ENCODE measurements around the gene TBC1D22A.

DNA sequence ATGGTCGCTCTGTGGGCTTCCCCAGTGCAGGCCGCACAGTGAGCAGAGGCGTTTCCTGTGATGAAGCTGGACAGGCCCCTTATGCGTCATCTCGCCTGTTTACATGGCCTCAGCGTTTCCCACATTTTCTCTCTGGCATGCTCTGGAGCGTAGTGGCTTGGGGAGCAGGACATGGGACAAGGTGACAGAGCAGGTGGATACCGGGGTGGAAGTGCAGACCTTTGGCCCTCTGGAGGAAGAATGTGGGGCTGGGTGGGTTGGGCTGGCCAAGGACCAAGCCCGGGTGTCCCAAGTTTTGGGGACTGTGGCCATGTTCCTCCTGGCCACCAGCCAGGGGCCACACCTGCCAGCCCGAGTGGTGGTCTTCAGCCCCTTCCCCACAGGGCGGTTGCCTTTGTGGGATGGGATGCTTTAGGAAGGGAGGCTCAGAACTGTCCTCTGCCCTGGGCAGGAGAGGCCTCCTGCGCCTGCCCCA, 446.6 kb downstream of the TBC1D22A start:
- TF ChIP-seq CTCF (conservative IDR thresholded peaks at IDR 0.05; ENCODE audit: low read depth, low read length) (no peak), EZH2phosphoT487 (IDR thresholded peaks at IDR 0.05; ENCODE audit: borderline replicate concordance, low read length) (no peak)

All from PC-3 (cell line).